Eye (tissue), 1 donor: ENCODE results near the gene IL19.
"Not testable (repeated sequence)": the region's sequence is repeated elsewhere in the genome, so short reads cannot be mapped to it uniquely, and the experiment has no call there.

Experiments
- DNase-seq: peaks from one replicate; pipeline ENCODE4 v3.0.0-alpha.2; 2015

Gene IL19

DNA sequence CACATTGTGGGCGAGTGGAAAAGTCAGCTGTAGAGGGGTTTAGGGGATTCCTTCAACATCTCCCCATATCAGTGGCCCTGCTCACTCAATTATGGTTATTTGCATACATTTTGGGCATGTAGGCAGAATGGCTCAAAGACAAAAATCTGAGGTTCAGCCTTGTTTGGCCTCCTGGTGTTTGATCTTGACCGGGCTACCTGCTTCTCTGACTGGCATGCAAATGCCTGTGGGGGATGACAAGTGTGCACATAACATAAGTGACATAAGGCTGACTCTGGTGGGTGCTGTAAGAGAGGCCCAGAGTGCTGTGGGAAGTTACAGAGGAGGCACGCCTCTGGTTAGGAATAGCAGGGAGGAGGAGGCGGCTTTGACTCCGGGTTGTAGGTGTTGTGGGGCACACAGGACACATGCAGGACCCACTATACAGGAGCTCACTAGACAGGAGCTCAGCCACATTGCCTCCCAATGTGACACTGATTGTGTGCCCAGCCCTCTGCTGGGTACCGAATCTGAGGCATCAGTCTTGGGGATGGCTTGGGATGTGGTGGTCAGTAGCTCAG is 29.4 kb upstream of the IL19 start:
- no peak for DNase-seq

DNA sequence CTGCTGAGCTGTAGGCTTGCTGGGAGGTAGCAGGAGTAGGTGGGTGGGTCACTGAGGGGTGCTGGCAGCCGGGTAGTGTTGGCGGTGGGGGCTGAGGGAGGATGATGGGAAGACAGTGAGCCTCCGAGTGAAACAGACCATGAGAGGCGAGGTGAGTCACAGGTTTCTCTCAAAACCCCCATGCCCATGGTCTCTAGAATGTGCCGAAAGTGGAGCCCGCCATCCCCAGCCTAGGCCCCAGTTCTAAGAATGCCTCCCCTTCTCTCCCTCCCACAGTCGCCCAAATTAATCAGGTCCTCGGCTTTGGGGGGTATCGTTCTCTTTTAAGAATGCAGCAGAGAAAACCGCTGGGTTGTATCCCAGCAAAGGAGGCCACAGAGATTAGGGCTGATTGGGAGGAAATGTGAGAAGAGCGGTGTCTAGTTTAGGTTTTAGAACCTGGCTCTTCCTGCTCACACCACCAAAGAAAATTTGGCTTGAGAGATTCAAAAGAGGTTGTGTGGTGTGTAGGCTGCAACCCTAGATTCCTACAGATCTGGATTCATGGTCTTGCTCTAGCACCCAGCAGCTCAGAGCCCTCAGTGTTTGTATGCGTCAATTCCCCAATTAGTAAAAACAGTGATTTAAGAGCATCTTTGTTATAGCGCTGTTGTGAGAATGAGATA is 27.7 kb upstream of the IL19 start:
- no peak for DNase-seq

DNA sequence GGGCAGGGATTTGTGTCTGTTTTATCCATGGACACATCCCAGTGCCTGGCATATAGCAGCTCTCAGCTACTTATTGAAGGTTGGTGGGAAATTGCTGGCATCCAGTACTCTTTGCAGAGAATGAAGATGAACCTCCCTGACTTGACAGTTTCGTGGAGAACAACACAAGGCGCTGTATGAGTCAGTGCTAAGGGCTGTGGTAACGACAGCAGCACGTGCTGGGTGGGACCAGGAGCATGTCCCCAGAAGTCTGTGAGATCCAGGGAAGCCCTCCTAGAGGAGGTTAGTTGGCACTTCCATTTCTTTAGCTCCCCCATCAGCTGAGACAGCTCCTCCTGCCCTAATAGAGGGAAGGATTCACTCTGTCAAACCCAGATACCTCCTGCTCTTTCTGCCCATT is 25.9 kb upstream of the IL19 start:
- no peak for DNase-seq

DNA sequence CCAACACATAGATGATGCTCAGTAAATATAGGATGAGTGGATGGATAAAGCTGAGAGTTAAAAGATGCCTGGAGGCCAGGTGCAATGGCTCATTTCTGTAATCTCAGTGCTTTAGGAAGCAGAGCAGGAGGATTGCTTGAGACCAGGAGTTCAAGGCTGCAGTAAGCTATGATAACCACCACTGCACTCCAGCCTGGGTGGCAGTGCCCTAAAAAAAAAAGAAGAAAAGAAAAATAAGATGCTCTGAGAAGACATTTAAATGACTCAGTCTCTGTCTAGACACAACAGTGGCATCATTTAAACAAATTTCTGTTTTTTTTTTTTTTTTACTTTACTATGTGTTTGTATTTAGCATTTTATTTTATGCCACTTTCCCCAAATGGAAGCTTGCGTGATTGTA is 25.3 kb upstream of the IL19 start:
- no peak for DNase-seq

DNA sequence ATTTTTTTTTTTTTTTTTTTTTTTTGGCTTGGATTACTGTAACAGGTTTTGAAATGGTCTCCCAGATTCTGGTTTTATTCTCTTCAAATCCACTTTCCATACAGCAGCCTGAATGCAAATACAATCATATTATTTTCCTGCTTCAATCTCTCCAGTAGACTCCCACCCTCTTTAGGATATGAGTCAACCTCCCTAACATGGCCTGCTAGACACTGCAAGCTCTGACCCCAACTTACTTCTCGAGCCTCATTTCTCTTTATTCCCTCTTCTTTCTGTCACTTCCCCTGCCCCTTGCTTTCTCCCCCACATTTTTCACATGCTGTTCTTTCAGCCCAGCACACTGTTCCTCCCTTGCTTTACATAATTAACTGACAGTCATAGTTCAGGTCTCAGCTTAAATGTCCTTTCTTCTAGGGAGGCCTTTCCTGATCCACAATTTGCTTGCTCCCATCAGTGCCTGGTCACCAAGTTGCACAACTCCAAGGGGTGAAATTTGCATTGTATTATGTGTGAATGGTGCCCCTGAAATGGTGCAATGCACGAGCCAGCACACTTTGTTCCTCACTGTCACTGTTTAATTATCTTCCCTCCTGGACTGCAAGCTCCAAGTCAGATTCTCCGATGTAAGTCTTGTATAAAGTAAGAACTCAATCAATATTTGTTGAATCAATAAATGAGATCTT is 22.1 kb upstream of the IL19 start:
- no peak for DNase-seq

DNA sequence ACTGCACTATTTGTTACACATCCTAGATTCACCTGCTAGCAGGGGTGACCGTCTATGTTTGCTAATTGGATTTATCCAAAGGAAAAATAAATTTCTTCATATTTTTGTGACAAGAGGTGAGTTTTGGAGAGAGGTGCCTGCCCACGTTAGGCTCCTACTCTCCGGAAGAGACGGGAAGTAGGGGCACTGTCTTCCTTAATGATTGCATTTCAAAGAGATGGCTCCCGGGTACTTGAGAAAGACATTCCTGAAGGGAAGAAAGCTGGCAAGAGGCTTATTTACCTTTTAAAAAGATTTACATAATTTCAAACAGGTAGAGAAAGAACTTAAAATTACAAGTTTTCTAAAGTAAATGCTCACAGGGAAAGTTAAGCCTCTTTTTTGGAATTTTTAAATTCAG is 18.7 kb upstream of the IL19 start:
- no peak for DNase-seq

DNA sequence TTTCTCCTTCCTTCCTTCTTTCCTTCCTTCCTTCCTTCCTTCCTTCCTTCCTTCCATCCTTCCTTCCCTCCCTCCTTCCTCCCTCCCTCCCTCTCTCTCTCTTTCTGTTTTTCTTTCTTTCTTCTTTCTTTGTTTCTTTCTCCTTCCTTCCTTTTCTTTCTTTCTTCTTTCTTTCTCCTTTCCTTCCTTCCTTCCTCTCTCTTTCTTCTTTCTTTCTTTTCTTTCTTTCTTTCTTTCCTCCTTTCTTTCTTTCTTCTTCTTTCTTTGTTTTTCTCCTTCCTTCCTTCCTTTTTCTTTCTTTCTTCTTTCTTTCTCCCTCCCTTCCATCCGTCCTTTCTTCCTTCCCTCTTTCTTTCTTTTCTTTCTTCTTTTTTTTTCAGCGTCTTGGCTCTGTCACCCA is 18.1 kb upstream of the IL19 start:
- DNase-seq = no peak

DNA sequence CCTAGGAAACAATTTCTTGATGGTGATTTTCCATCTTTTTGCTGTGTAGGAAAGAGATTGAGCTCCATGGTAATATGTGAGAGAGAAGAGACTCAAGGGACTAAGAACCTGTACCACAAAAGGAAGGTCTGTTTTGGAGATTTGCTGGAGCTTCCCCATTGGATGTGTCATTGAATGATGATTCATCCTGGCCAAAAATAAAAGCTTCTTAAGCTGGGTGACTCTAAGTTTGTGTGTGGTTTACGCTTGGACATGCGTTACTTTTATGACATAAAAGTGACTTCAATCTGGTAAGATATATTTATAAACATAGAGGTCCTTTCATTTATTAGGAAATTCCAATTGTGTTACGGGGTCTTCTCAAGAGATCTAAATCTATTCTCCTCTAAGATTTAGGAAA is 17.4 kb upstream of the IL19 start:
- no peak for DNase-seq

DNA sequence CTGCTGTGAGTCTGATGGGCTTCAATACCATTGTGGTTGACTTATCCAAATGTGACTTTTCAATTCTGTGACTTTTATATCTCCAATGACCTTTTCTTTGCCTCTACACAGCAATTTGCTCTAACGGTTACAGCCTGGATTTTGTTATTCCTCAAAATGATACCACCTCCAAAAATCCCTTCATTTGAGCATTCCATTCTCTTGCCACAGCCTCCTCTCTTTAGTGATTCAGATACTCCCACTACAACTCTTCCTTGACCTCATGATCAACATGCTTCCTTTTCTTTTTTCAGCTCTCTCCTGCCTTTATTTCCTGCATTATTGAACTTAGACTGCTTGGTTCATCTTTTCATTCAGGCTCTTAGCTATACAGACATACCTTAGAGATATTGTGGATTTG is 16.6 kb upstream of the IL19 start:
- DNase-seq = no peak

DNA sequence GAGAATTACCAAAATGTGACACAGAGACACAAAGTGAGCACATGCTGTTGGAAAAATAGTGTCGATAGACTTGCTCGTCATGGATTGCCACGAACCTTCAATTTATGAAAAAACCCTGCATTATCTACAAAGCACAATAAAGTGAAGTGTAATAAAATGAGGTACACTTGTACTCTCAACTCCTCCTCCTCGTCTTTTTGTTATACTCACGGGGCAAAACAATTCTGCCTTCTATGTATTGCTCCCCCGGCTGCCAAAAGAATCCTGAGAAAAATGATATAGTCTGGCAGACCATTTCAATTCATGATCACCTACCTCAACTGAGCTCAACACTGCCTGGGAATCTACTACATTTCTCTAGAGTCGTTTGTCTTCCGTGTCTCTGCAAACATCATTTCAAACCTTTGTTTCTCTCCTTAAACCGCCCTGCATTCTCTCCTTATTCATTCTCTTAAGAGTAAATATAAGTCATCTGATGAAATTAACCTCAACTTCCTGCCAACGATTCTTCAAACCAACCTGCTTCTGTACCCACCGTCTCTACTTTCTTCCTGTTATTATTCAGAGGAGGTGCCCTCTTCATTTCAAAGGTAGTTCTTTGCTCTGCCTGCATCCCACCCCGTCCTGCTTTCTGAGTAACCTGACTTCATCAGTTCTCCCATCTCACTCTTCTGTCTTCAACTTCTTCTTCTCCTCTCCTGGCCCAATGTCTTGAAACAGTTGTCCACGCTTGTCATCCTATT is 12.9 kb upstream of the IL19 start:
- DNase-seq = no peak

DNA sequence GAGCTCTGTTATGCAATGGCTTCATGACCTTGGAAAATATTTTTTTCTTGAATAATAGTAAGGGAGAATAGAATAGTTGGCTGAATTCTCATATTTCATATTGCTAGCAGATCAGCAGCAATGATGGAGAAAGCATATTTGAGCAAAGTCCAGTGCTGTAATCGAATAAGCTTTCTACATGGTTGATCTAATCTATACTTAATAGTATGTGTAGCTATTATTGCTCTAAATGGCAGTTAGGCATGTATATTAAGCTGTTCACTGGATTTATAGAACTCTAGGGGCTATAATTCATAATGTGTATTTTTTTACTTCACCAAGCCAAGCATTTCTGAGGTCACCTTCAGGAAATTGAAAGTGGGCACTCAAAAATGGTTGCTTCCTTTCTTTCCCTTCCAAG is 10.0 kb upstream of the IL19 start:
- DNase-seq = no peak

DNA sequence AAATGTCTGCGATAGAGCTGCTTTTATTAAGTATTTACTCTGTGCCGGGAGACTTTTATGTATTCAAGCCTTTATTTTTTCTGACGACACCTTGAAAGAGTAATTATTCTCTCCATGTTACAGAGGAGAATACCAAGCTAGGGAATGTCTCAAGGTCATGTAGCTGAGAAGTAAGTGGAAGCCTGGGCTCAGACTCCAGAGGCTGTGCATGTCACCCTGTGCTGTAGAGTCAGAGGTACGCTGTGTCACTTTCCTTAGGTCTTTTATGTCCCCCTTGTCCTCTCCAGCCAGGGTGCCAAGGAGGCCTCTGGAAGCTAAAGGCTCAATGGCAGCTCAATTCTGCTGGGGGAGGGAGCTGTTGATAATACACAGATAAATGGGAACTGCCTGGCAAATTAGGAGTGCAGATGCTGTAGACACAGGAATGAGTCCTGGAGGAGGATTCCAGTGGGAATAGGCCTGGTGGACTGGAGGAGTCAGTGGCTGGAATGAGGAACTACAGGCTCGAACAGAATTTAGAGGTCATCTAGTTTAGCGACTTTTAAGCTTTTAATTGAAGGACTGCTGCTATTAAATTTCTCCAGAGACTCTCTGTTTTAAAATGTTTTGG is 9.3 kb upstream of the IL19 start:
- DNase-seq = no peak

DNA sequence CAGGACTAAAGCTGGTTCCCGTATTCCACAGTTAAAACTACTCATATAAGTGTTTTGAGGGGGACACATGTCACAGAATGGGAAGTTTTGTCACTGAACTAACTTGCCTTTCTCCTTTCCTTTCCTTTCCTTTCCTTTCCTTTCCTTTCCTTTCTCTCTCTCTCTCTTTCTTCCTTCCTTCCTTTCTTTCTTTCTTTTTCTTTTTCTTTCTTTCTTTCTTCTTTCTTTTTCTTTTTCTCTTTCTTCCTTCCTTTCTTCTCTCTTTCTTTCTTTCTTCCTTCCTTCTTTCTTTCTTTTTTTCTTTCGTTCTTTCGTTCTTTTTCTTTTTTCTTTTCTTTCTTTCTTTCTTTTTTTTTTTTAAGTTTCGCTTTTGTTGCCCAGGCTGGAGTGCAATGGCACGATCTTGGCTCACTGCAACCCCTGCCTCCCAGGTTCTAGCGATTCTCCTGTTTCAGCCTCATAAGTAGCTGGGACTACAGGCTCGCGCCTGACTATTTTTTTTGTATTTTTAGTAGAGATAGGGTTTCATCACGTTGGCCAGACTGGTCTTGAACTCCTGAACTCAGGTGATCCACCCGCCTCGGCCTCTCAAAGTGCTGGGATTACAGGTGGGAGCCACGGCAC is 7.7 kb upstream of the IL19 start:
- DNase-seq = not testable (repeated sequence)

DNA sequence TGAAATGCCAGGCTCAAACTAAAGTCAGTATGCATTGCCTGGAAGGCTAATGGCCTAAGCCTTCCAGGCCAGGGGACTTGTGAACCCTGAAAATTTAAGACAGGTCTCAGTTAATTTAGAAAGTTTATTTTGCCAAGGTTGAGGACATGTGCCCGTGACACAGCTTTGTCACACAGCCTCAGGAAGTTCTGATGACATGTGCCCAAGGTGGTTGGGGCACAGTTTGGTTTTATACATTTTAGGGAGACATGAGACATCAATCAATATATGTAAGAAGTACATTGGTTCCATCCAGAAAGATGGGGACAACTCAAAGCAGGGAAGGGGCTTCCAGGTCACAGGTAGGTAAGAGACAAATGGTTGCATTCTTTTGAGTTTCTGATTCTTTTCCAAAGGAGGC is 4.8 kb upstream of the IL19 start:
- DNase-seq = not testable (repeated sequence)

DNA sequence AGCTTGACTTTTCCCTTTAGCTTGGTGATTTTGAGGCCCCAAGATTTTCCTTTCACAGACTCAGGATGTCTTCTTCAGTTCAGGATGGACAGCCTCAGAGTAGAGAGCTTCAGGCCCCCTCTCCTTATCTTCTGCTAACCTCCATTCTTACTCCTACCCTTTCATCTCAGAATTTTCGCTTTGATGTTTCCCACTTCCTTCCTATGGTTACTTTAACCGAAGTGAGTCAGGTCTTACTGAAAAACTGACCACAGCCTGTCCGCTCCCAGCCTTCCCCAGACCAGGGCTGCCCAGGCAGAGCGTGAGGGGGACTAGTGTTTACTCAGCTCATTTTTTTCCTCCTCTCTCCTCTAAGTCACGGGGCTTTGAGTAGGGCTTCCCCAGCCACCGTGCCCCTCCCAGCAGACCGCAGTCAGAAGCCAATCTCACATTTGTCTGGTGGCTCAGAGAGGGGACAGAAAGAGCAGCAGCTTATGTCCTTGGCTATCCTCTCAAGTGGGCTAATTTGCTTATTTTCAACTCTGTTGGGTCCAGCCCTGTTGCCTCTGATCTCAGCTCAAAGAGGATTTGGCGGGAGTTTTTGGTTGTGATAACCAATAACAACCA is 4.2 kb upstream of the IL19 start:
- DNase-seq = no peak

DNA sequence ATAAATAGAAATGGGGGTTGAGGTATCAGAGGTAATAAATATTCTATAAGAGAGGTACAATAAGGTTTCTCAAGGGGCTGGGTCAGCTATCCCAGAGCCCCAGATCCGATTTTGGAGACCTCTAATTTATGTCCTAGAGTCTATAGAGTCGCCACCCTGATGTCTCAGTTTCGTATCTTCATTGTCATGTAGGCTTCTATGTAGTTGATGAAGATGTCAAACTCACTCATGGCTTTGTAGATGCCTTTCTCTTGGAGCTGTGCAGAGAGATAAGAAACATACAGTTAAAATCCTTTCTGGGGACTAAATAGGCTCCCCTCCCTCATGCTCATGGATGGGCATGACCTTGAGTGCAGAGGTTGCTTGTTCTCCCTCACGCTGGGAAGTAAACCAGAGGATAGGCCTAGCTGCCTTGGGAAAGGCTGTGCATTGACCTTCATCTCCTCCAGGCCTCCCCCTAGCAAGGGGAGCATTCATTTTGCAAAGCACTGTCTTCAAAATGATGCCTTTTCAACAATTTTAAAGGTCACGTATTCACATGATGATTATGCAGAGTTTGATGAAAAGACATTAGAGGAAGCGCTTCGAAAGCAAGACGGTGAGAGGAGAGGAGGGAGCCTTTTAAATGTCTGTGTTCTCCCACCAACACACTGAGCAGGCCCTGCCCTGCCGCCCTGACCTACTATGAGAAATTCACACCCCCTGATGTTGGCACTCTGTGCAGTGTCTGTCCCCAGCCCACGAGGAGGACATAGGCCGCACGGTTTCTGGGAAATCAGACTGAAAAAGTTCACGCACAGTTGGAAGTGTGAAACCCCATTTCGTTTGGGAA is 1.9 kb upstream of the IL19 start:
- no peak for DNase-seq

DNA sequence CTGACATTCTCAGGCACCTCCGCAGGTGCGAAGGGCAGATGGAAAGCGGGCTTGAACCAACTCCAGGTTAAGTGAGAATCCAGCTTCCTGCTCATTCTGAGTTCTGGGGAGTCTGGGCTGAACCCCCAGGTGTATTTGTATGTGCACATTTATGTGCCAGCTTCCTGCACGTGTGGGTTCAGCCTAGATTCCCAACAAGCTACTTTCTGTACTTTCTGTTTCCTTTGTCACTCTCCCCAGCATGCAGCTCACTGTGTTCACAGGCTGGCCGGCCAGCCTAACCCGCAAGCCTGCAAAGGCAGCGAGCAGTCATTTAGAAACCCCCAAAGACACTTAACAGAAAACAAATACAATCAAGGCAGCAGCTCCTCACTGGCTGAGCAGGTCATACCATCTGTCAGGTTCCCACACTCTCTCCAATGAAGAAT is 1.3 kb upstream of the IL19 start:
- no peak for DNase-seq

DNA sequence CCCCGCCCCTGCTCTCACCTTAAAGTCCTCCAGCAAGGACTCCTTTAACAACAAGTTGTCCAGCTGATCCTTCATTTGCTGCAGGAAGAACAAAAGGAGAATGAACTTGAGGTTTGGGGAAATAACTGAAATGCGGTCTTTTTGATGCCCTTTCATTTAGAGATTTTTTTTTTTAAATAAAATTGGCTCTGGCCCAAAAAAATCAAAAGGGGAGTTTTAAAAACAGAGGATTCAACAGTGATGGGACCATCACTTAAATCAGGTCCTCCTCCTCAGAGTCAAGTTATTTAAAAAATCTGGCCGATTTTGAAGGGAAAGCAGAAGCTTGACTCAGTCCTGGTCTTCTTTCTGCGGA is 742 bp downstream of the IL19 start:
- DNase-seq = no peak

DNA sequence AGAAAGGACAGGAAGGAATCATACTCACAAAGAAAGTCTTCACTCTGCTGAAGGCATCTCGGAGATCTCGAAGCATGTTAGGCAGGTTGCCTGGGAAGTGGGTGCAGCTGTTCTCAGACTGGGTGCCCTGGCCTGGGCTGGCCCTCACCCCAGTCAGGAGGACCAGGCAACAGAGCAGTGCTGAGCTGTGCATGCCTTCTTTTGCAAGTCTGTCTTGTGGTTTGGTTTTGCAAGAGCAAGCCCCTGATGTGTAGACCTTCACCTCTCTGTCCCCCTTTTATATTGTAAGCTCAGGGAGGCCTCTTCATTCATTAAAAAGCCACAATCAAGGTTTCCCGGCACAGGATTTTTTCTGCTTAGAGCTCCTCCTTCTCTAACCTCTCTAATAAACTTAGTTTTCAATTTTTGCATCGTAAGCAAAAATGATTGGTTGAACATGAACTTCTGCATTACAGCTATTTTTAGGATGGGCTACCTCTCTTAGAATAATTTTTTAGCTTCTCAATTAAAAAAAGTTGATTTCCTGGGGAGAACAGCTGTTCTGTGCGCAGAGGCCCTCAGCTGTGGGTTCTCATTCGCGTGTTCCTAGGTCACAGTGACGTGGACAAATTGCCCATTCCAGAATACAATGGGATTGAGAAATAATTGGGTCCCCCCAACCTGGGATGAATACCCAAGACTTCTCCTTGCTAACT is 1.8 kb downstream of the IL19 start, which contains the start of gene IL10:
TSS of gene IL10 (minus strand) at position 252 of the 695 bp plus-strand sequence. CDS start at position 193, 59 bp downstream.
- DNase-seq = no peak

DNA sequence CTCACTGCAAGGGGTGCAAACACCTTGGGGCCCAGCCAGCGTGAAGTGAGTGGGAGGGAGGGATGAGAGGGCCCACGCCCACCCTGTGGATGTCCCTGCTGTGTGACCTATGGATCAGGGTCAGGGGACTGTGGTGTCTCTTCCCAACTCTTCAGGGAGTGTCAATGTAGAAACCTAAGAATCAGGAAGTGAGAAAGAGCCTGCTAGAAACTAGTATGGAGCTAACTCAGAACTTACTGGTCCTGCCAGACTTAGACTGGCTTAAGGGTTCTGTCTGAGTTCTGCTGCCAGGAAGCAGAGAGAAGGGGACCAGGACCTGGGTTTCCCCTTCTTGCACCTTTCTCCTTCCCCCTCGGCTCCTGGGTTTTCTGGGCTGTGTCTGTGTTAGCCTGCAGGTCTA is 3.5 kb downstream of the IL19 start:
- DNase-seq = no peak

DNA sequence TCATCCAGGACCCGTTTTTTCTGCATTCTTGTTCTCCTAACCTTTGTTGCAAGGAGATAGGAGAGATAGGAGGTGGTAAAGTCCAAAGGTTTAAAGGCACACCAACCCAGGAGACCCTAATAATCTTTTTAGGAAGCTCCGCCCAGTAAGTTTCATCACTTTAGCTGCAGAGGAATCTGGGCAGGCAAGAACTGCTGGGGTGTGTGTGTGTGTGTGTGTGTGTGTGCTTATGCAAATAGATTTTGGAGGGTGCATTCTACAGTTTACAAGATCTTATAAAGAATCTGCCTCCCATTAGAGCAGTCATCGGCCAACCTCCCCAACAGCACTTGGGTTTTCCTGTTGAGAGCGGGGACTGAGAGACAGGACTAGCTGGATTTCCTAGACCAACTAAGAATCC is 5.7 kb downstream of the IL19 start:
- no peak for DNase-seq
